ENCODE measurements around the gene PPP1R9A.

The PPP1R9A gene

DNA sequence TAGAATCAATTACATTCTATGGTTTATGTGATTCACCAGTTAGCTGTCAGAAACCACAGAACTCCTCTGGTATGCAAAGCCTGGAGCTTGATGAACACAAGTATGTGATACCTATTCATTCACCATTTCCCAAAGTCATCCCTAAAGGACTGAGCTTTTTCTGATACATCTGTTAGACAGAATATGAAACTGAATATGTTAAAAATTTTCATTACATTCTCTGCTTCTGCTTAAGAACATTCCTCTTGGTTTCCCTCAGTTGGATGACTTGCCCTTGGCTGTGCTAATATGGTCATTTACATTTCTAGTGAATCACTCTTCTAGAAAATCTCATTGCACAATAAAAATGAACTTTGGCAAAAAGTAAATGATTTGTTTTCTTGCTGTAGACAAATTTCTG lies 427.7 kb downstream of the PPP1R9A start:
- TF ChIP-seq, protein P1, sequence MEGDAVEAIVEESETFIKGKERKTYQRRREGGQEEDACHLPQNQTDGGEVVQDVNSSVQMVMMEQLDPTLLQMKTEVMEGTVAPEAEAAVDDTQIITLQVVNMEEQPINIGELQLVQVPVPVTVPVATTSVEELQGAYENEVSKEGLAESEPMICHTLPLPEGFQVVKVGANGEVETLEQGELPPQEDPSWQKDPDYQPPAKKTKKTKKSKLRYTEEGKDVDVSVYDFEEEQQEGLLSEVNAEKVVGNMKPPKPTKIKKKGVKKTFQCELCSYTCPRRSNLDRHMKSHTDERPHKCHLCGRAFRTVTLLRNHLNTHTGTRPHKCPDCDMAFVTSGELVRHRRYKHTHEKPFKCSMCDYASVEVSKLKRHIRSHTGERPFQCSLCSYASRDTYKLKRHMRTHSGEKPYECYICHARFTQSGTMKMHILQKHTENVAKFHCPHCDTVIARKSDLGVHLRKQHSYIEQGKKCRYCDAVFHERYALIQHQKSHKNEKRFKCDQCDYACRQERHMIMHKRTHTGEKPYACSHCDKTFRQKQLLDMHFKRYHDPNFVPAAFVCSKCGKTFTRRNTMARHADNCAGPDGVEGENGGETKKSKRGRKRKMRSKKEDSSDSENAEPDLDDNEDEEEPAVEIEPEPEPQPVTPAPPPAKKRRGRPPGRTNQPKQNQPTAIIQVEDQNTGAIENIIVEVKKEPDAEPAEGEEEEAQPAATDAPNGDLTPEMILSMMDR (conservative IDR thresholded peaks at IDR 0.05): no peak
- no peak overlapping the region for H3K27ac ChIP-seq

DNA sequence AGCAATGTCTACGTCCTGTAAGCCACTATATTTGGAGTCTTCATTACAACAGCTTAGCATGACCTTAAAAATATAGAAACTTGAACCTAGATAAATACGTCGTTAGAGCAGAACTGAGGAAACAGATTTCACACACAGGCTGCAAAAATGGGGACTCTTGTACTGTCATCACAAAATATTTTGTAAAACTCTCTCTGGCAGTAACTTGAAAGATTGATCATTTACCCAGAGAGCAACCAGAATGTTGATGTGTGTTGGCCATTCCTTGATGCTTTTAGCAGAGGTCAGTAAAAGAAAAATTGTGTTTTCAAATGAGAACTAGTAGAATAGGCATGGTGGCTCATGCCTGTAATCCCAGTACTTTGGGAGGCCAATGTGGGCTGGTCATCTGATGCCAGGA lies 431.4 kb downstream of the PPP1R9A start:
- TF ChIP-seq, protein P1 (conservative IDR thresholded peaks at IDR 0.05): no peak
- no peak overlapping the region for H3K27ac ChIP-seq

DNA sequence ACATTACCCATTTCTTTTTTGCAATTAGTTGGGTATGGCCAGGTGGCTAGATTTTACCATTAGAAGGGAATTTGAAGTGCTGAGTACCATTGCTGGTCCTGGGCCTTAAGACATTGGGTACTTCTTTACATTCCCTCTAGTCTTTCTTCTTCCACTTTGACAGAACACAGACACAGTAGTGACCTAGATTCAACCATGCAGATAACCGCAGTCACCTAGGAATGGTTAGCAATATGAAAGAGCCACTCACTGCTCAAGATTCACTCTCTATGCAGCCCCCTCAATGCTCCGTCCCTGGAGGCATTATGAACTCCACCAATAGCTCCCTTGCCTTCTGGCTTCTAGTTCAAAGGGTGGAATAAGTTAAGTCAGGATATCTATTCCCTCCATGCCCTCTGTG lies 433.1 kb downstream of the PPP1R9A start:
- no peak overlapping the region for H3K27ac ChIP-seq
- TF ChIP-seq, protein P1 (conservative IDR thresholded peaks at IDR 0.05): no peak

DNA sequence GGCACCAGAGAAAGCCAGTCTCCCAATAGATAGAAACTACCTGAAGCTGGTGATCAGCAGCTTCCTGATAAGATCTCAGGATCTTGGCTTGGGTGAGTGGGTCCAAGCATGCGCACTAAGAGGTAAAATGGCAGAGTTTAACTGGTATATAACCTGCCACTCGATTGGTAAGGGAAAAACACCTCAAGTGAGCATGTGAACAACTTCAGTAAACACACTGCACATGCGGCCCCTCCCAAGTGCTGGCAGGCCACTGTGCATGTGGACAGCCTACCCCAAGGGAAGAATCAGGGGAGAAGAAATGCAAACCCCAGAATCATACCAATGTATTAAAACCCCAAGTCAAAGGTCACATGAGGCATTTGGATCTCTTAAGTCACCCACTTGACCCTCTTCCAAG lies 434.6 kb downstream of the PPP1R9A start:
- H3K27ac ChIP-seq: no peak overlapping the region
- TF ChIP-seq, protein P1 (conservative IDR thresholded peaks at IDR 0.05): no peak

DNA sequence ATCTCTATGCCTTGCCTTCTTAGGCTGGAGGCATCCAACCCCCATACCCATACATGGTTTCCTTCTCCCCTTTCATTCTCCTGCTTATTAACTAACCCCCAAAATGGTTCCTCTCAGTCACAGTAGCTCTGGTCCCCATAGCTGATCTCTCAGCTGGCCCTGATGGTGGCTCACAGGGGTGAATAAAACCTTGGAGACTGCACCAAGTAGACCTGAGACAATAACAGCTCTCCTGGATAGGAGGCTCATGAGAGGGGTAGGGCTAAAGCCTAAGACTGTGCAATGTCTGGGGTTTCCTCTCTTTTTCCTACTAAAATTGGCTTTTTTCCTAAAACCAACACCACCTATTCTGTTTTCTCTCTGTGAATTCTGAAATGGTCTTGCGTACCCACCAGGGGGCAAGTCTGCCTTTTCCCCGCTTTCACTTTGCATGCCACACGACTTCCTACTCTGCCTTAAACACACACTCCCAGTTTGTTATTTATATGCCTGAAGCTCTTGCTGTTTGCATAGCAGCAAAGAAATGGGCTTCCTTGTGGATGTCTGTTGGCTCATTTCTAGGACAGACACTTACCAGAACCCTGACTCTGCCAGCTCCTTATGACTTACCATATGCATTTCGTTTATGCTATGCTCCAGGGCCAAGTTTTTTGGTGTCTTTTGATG lies 435.4 kb downstream of the PPP1R9A start:
- H3K27ac ChIP-seq: no peak overlapping the region
- TF ChIP-seq, protein P1 (conservative IDR thresholded peaks at IDR 0.05): no peak
